Omental fat pad (tissue), 4 donors: ENCODE measurements around the gene TRIM67. TPM values are rescaled to one million over a fixed set of nuclear protein-coding genes. Genes with fewer than 3 reads are reported as not detected.

Experiments
- ATAC-seq: fragments of 150-250 bp; one replicate; pipeline ENCODE4 v1.9.1; 2016; ENCODE audit warnings: mild to moderate bottlenecking, moderate library complexity; ENCODE audit not compliant: low FRiP score
- DNase-seq: peaks from one replicate; pipeline ENCODE4 v3.0.0-alpha.2; 2019; ENCODE audit warnings: low spot score
- CTCF ChIP-seq, 3 donors: fragments of 450-650 bp; IDR thresholded peaks; one replicate each; pipeline ENCODE4 v1.5.1; 2016 to 2017; ENCODE audit warnings: antibody characterized with exemption in 3 of 3, mild to moderate bottlenecking in 3 of 3, moderate library complexity in 2 of 3
- total RNA-seq, 4 donors: library from RNA; depleted of rRNA; stranded (reverse); fragments of >200 nt; gene quantifications; one replicate each; pipeline ENCODE4 v1.1.0, GENCODE V29; 2016

Gene TRIM67
- total RNA-seq, 4 donors from 2014 or later, result 0.06 to 0.32 TPM; not detected in 2

GRCh38 chr1:231162970-231163829, 1.3 kb downstream of the TRIM67 start:
- peak; percentile 3 for ATAC-seq
- DNase-seq, result no peak
- no peak for TF ChIP-seq CTCF (IDR thresholded peaks at IDR 0.05)

- ATAC-seq (no peak), DNase-seq (no peak)
- no peak for TF ChIP-seq CTCF (IDR thresholded peaks at IDR 0.05)
Measured at GRCh38 chr1:231163830-231164427, 2.1 kb downstream of the TRIM67 start.

- TF ChIP-seq CTCF (IDR thresholded peaks at IDR 0.05), result no peak
- no peak for DNase-seq
- no peak for ATAC-seq
Measured at GRCh38 chr1:231165371-231165770, 3.5 kb downstream of the TRIM67 start.

GRCh38 chr1:231166398-231166797, 4.5 kb downstream of the TRIM67 start:
- TF ChIP-seq CTCF (IDR thresholded peaks at IDR 0.05), result no peak
- DNase-seq, result no peak
- no peak for ATAC-seq

- TF ChIP-seq CTCF (IDR thresholded peaks at IDR 0.05), result no peak
Measured at GRCh38 chr1:231170875-231171274, 9.0 kb downstream of the TRIM67 start.

GRCh38 chr1:231171623-231172197, 9.9 kb downstream of the TRIM67 start:
- TF ChIP-seq CTCF (IDR thresholded peaks at IDR 0.05), result no peak

More at GRCh38 chr1:231170875-231171274, 9.0 kb downstream of the TRIM67 start:
- DNase-seq (no peak), ATAC-seq (no peak)

More at GRCh38 chr1:231171623-231172197, 9.9 kb downstream of the TRIM67 start:
- ATAC-seq, result no peak
- DNase-seq, result no peak
